ENCODE measurements around the gene NDST4.

Gene NDST4

DNA sequence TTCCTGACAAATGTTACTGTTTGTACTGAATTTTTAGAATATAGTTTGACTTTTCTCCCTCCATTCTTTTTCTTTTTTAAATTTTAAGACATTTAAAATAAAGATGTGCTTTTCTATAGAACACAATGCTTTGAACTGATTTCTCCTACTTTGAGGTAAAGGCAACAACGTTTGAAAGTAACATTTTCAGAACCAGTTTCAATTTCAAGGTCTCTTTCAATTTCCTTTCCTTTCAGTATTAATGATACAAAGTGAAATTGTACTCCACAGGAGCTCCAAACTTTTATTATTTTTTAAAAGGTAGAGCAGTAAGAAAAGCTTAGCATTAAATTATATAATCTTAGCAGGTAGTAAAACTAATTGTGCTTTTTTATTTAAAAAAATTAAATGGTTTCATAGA is 54.9 kb downstream of the NDST4 start:
- no peak overlapping the region for H3K4me2 ChIP-seq (ENCODE audit: low read length)
- H3K4me3 ChIP-seq (ENCODE audit: low read length) = no peak overlapping the region
- no peak for TF ChIP-seq EZH2phosphoT487 (IDR thresholded peaks at IDR 0.05; ENCODE audit: low read depth)
- TF ChIP-seq, protein P1, sequence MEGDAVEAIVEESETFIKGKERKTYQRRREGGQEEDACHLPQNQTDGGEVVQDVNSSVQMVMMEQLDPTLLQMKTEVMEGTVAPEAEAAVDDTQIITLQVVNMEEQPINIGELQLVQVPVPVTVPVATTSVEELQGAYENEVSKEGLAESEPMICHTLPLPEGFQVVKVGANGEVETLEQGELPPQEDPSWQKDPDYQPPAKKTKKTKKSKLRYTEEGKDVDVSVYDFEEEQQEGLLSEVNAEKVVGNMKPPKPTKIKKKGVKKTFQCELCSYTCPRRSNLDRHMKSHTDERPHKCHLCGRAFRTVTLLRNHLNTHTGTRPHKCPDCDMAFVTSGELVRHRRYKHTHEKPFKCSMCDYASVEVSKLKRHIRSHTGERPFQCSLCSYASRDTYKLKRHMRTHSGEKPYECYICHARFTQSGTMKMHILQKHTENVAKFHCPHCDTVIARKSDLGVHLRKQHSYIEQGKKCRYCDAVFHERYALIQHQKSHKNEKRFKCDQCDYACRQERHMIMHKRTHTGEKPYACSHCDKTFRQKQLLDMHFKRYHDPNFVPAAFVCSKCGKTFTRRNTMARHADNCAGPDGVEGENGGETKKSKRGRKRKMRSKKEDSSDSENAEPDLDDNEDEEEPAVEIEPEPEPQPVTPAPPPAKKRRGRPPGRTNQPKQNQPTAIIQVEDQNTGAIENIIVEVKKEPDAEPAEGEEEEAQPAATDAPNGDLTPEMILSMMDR (IDR thresholded peaks at IDR 0.05; ENCODE audit: low read depth, low read length) = no peak
- H2AFZ ChIP-seq (ENCODE audit: low read depth, low read length) = no peak overlapping the region
- H3K27ac ChIP-seq (ENCODE audit: low read length) = no peak overlapping the region
- no peaks in the 10 kb centered on the region for H3K4me1 ChIP-seq (ENCODE audit: low read length)
- no peak overlapping the region for H3K9ac ChIP-seq (ENCODE audit: low read length)
- H4K20me1 ChIP-seq (ENCODE audit: insufficient read depth, low read length) = no peaks in the 10 kb centered on the region
- H3K79me2 ChIP-seq (ENCODE audit: low read length) = no peaks in the 10 kb centered on the region
- no peaks in the 10 kb centered on the region for H3K27me3 ChIP-seq (ENCODE audit: low read depth, low read length)
- no peaks in the 10 kb centered on the region for H3K9me3 ChIP-seq (ENCODE audit: insufficient read depth, low read length)
- no peaks in the 10 kb centered on the region for H3K36me3 ChIP-seq (replicated peaks; ENCODE audit: low read depth, low read length)

DNA sequence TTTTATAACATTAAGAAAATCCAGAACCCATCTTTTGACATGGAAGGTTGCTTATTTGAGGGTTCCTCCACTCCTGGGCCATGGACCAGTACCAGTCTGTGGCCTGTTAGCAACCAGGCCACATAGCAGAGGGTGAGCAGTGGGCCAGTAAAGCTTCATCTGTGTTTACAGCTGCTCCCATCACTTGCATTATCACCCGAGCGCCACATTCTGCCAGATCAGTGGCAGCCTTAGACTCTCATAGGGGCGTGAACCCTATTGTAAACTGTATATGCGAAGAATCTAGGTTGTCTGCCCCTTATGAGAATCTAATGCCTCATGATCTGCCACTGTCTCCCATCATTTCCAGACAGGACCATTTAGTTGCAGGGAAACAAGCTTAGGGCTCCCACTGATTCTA is 58.6 kb downstream of the NDST4 start:
- no peak overlapping the region for H3K4me3 ChIP-seq (ENCODE audit: low read length)
- H3K9ac ChIP-seq (ENCODE audit: low read length) = no peak overlapping the region
- H3K27ac ChIP-seq (ENCODE audit: low read length) = no peak overlapping the region
- H3K9me3 ChIP-seq (ENCODE audit: insufficient read depth, low read length) = no peaks in the 10 kb centered on the region
- H3K4me1 ChIP-seq (ENCODE audit: low read length) = no peaks in the 10 kb centered on the region
- no peaks in the 10 kb centered on the region for H3K79me2 ChIP-seq (ENCODE audit: low read length)
- no peaks in the 10 kb centered on the region for H3K27me3 ChIP-seq (ENCODE audit: low read depth, low read length)
- H2AFZ ChIP-seq (ENCODE audit: low read depth, low read length) = no peak overlapping the region
- H3K36me3 ChIP-seq (replicated peaks; ENCODE audit: low read depth, low read length) = no peaks in the 10 kb centered on the region
- no peak for TF ChIP-seq EZH2phosphoT487 (IDR thresholded peaks at IDR 0.05; ENCODE audit: low read depth)
- TF ChIP-seq, protein P1 (IDR thresholded peaks at IDR 0.05; ENCODE audit: low read depth, low read length) = no peak
- H3K4me2 ChIP-seq (ENCODE audit: low read length) = no peak overlapping the region
- H4K20me1 ChIP-seq (ENCODE audit: insufficient read depth, low read length) = no peaks in the 10 kb centered on the region

DNA sequence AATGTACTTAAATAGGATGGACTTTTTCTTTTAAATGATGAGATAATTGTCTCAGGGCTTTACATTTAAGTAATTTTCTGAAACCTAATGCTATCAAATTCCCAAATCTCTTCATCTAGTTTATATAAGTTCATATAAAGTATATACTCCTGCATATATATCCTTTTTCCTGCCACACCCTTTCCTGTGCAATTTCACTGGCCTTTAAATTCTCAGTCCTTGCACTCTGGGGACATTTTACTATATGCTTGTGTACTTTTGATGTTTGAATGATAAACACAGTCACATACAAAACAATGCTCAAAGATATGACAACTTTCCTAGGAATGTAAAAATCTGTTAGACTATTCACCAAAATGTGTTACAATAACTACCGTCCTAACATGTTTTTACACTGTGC is 60.1 kb downstream of the NDST4 start:
- H3K27me3 ChIP-seq (ENCODE audit: low read depth, low read length) = no peaks in the 10 kb centered on the region
- H3K4me2 ChIP-seq (ENCODE audit: low read length) = no peak overlapping the region
- no peak overlapping the region for H3K4me3 ChIP-seq (ENCODE audit: low read length)
- H4K20me1 ChIP-seq (ENCODE audit: insufficient read depth, low read length) = no peaks in the 10 kb centered on the region
- no peak overlapping the region for H3K9ac ChIP-seq (ENCODE audit: low read length)
- H3K79me2 ChIP-seq (ENCODE audit: low read length) = no peaks in the 10 kb centered on the region
- no peaks in the 10 kb centered on the region for H3K36me3 ChIP-seq (replicated peaks; ENCODE audit: low read depth, low read length)
- H3K9me3 ChIP-seq (ENCODE audit: insufficient read depth, low read length) = no peaks in the 10 kb centered on the region
- H3K4me1 ChIP-seq (ENCODE audit: low read length) = no peaks in the 10 kb centered on the region
- H3K27ac ChIP-seq (ENCODE audit: low read length) = no peak overlapping the region
- no peak overlapping the region for H2AFZ ChIP-seq (ENCODE audit: low read depth, low read length)
- TF ChIP-seq, protein P1 (IDR thresholded peaks at IDR 0.05; ENCODE audit: low read depth, low read length) = no peak
- TF ChIP-seq EZH2phosphoT487 (IDR thresholded peaks at IDR 0.05; ENCODE audit: low read depth) = no peak

DNA sequence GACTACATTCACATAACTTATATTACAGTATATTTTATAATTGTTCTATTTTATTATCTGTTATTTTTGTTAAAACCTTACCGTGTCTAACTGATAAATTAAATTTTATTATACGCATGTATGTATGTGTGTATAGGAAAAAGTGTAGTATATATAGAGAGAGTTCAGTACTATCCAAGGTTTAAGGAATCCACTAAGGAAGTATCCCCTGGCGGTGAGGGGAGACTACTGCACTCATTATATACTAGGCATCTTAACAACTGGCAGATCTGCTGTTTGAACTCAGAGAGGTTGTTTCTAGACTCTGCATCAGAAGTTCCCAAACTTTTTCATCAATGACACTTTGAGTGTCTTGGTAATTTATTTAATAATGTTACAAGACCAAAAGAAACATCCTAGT is 70.9 kb downstream of the NDST4 start:
- Histone ChIP-seq H3K9ac (ENCODE audit: low read length) (no peak overlapping the region), H3K4me2 (ENCODE audit: low read length) (no peak overlapping the region), H3K9me3 (ENCODE audit: insufficient read depth, low read length) (no peaks in the 10 kb centered on the region), H3K27me3 (ENCODE audit: low read depth, low read length) (no peaks in the 10 kb centered on the region), H3K36me3 (replicated peaks; ENCODE audit: low read depth, low read length) (no peaks in the 10 kb centered on the region), H3K79me2 (ENCODE audit: low read length) (no peaks in the 10 kb centered on the region), H2AFZ (ENCODE audit: low read depth, low read length) (no peak overlapping the region), H4K20me1 (ENCODE audit: insufficient read depth, low read length) (no peaks in the 10 kb centered on the region), H3K4me1 (ENCODE audit: low read length) (peaks cover 6% of the 10 kb centered on the region), H3K4me3 (ENCODE audit: low read length) (no peak overlapping the region), H3K27ac (ENCODE audit: low read length) (no peak overlapping the region)
- TF ChIP-seq, protein P1 (IDR thresholded peaks at IDR 0.05; ENCODE audit: low read depth, low read length) = no peak
- no peak for TF ChIP-seq EZH2phosphoT487 (IDR thresholded peaks at IDR 0.05; ENCODE audit: low read depth)
